Calu3 (cell line): ENCODE measurements around the gene HTR2B. TPM values are rescaled to one million over a fixed set of nuclear protein-coding genes. Genes with fewer than 3 reads are reported as not detected.

Experiments
- BruUV-seq: library from RNA; stranded (reverse); fragments of 400-500 nt; replicated peaks from 2 replicates; lab custom pipeline; 2021; lab: Mats Ljungman, UMichigan
- CTCF ChIA-PET: fragments of 300-600 bp; sonication (Branson Sonifier 250); formaldehyde crosslinking; loops from one replicate; lab custom pipeline; 2022; ENCODE audit warnings: antibody characterized with exemption; lab: Charles Lee
- DNase-seq: peaks from one replicate; pipeline ENCODE4 v3.0.0; 2022
- H3K27ac Mint-ChIP-seq: one replicate; pipeline ENCODE4 v1.8.0; 2022; ENCODE audit warnings: mixed read lengths; ENCODE audit not compliant: unreplicated experiment
- H3K27me3 Mint-ChIP-seq: one replicate; pipeline ENCODE4 v1.8.0; 2022; ENCODE audit warnings: mixed read lengths; ENCODE audit not compliant: unreplicated experiment
- H3K36me3 Mint-ChIP-seq: one replicate; pipeline ENCODE4 v1.8.0; 2022; ENCODE audit warnings: mild to moderate bottlenecking, moderate library complexity, mixed read lengths; ENCODE audit not compliant: insufficient read depth, unreplicated experiment
- H3K4me1 Mint-ChIP-seq: one replicate; pipeline ENCODE4 v1.8.0; 2022; ENCODE audit warnings: mild to moderate bottlenecking, low read depth, mixed read lengths; ENCODE audit not compliant: unreplicated experiment
- H3K4me3 Mint-ChIP-seq: one replicate; pipeline ENCODE4 v1.8.0; 2022; ENCODE audit warnings: mild to moderate bottlenecking, low read depth, moderate library complexity, mixed read lengths; ENCODE audit not compliant: unreplicated experiment
- H3K9me3 Mint-ChIP-seq: one replicate; pipeline ENCODE4 v1.8.0; 2022; ENCODE audit warnings: low read depth, mixed read lengths; ENCODE audit not compliant: unreplicated experiment
- intact Hi-C: fragments of 100-400 bp; cut with micrococcal nuclease; formaldehyde crosslinking; loops from one replicate; pipeline ENCODE4 v1.10.0; 2022; ENCODE audit not compliant: unreplicated experiment
- total RNA-seq: library from RNA; stranded (reverse); gene quantifications from 2 replicates; pipeline ENCODE4 v1.2.3, GENCODE V29; 2022
- TF ChIP-seq, protein P1 (sequence below): fragments of 200-600 bp; IDR thresholded peaks from one replicate; pipeline ENCODE4 v1.8.0; 2022; ENCODE audit warnings: antibody characterized with exemption; ENCODE audit not compliant: unreplicated experiment

The HTR2B gene
- total RNA-seq, 1 experiment from 2014 or later: not detected

DNA sequence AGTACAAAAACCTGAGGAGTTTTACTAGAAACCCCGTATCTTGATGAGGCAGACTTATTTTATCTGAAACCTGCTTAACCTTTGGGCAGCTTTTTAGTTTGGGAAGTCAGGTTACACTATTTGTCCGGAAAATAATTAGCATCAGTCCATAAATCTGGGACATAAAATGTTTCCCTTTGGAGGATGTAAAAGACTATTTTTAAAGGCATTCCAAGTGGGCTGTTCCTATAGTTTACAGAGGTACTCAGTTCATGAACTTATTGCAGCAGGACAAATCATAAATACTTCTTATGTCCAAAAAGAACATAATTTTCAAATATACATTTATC, 6.3 kb downstream of the HTR2B start:
- no peak for DNase-seq
- H3K9me3 Mint-ChIP-seq: no peaks in the 10 kb centered on the region
- no peaks in the 10 kb centered on the region for H3K27me3 Mint-ChIP-seq
- no peak overlapping the region for H3K4me3 Mint-ChIP-seq
- TF ChIP-seq, protein P1, sequence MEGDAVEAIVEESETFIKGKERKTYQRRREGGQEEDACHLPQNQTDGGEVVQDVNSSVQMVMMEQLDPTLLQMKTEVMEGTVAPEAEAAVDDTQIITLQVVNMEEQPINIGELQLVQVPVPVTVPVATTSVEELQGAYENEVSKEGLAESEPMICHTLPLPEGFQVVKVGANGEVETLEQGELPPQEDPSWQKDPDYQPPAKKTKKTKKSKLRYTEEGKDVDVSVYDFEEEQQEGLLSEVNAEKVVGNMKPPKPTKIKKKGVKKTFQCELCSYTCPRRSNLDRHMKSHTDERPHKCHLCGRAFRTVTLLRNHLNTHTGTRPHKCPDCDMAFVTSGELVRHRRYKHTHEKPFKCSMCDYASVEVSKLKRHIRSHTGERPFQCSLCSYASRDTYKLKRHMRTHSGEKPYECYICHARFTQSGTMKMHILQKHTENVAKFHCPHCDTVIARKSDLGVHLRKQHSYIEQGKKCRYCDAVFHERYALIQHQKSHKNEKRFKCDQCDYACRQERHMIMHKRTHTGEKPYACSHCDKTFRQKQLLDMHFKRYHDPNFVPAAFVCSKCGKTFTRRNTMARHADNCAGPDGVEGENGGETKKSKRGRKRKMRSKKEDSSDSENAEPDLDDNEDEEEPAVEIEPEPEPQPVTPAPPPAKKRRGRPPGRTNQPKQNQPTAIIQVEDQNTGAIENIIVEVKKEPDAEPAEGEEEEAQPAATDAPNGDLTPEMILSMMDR: no peak
- H3K4me1 Mint-ChIP-seq: no peaks in the 10 kb centered on the region
- no peak overlapping the region for H3K27ac Mint-ChIP-seq
- intact Hi-C loops: no loop called here
- CTCF ChIA-PET: interaction anchor here (1.6 kb wide), 1 partner anchor 10 kb away, joined by 3 read pairs; no protein-coding TSS in a partner anchor
- no TSS peak for BruUV-seq
- peaks cover 5% of the 10 kb centered on the region for H3K36me3 Mint-ChIP-seq

DNA sequence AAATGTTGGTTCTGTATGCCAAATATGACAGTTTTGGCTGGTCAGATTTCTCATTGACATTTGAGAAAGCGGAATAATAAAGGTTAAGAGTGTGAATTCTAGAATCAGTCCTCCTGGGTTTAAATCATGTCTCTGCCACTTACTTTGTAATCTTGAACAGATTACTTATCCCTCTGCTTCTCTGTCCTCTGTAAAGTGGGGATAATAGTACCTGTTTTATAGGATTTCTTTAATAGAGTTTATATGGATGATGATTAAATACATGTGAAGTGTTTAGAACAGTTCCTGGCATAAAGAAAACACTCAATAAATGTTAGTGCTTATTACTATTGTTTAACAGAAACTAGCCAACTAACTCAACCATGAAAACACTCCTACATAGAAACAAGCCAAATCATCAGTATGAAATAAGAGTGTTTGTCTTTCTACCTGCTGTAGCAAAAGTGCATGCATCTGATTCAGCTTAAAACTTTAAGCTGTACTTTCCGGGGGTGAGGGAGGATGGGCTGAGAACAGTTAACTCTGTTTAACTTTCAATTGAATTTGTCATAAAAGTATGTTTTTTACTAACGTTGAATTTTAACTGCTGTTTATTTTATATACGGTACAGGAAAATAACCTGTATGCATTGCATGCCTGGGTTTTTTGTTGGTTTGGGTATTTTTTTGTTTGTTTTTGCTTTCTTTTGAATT, 6.8 kb downstream of the HTR2B start:
- no peaks in the 10 kb centered on the region for H3K4me1 Mint-ChIP-seq

DNA sequence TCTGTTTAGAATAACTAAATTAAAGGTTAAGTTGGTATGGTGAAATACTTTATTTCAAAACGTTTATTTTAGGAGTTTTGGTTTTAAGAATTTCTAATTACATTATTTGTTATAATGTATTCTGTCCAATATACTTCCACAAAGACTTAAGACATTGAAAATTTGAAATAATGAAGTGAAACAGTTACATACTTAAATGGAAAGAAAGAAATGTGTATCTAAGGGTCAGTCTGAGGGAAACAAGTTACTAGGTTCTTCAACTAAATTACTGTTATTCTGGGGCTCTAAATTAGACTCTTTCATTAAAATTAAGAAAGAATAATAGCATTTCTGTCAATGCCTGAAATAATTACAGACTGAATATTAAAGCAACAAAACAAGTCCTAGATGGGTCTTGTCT, 7.7 kb downstream of the HTR2B start:
- intact Hi-C loops: no loop called here
- no peaks in the 10 kb centered on the region for H3K9me3 Mint-ChIP-seq
- DNase-seq: no peak
- peaks cover 4% of the 10 kb centered on the region for H3K4me1 Mint-ChIP-seq
- no peaks in the 10 kb centered on the region for H3K27me3 Mint-ChIP-seq
- TF ChIP-seq, protein P1: no peak
- CTCF ChIA-PET: no interaction called here
- BruUV-seq: no TSS peak
- peaks cover 8% of the 10 kb centered on the region for H3K36me3 Mint-ChIP-seq
- no peak overlapping the region for H3K27ac Mint-ChIP-seq
- no peak overlapping the region for H3K4me3 Mint-ChIP-seq

More for the DNA sequence above, 6.8 kb downstream of the HTR2B start:
- no peaks in the 10 kb centered on the region for H3K27me3 Mint-ChIP-seq
- intact Hi-C loops: no loop called here
- no peaks in the 10 kb centered on the region for H3K9me3 Mint-ChIP-seq
- no peak overlapping the region for H3K4me3 Mint-ChIP-seq
- peaks cover 5% of the 10 kb centered on the region for H3K36me3 Mint-ChIP-seq
- no TSS peak for BruUV-seq
- CTCF ChIA-PET: interaction anchor here (1.6 kb wide), 1 partner anchor 10 kb away, joined by 3 read pairs; no protein-coding TSS in a partner anchor
- TF ChIP-seq, protein P1: no peak
- no peak overlapping the region for H3K27ac Mint-ChIP-seq
- no peak for DNase-seq

DNA sequence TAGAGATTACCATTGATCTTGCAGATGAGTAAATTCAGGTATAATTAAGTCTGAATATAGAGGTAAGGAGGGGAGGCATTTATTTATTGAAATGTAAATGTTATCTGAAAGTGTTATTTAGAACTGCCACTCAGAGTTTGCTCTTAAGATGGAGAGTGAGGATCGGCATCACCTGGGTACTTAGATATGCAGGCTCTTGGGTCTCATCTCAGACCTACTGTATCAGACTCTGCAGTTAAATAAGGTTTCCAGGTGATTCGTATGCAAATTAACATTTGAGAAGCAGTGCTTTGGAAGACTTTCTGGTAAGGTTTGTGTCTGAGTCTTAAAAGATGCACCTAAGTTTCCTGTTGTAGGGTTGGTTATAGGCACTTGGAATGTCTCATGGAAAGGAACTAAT, 9.2 kb downstream of the HTR2B start:
- H3K4me3 Mint-ChIP-seq: no peak overlapping the region
- no TSS peak for BruUV-seq
- no peak overlapping the region for H3K27ac Mint-ChIP-seq
- no peaks in the 10 kb centered on the region for H3K27me3 Mint-ChIP-seq
- intact Hi-C loops: no loop called here
- CTCF ChIA-PET: no interaction called here
- no peak for DNase-seq
- no peaks in the 10 kb centered on the region for H3K9me3 Mint-ChIP-seq
- TF ChIP-seq, protein P1: no peak
- peaks cover 12% of the 10 kb centered on the region for H3K36me3 Mint-ChIP-seq
- H3K4me1 Mint-ChIP-seq: peaks cover 9% of the 10 kb centered on the region
